Measurements from ENCODE around the gene TAF4.
"Not testable (repeated sequence)": the region's sequence is repeated elsewhere in the genome, so short reads cannot be mapped to it uniquely, and the experiment has no call there.

GRCh38 chr20:62084224-62084623 is 18.5 kb upstream of the TAF4 start:
- not testable (repeated sequence) for TF ChIP-seq CTCF, POLR2AphosphoS5 (IDR thresholded peaks at IDR 0.05)
